Measurements from ENCODE around the gene HDX. TPM values are rescaled to one million over a fixed set of nuclear protein-coding genes. Genes with fewer than 3 reads are reported as not detected.

Gene HDX
- total and polyA plus RNA-seq, 5 donors from 2014 or later: 0.10 to 1.5 (median 0.60) TPM

DNA sequence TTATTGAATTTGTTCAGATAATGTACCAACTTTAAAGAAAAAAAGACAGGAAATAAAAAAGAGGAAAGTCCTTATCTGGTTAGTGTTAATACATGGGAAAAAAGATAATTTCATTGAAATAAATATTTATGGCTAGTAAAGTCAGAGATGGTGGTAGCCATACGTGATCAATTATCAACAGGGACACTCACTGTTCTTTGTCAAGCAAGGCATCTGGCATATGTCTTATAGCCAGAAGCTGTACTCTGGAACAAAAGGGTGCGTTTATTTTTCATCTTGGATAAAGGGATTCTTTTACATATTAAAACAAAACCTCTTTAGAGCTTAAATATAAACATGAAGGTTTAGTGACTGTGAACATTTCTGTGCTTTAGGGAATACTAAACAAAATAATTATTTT lies 26.7 kb downstream of the HDX start:
- Histone ChIP-seq H3K36me3 (ENCODE audit: control insufficient read depth, insufficient read depth, low read length) (no peaks in the 10 kb centered on the region), H3K9me3 (ENCODE audit: control insufficient read depth in 2 of 2, low read length in 2 of 2) (no peaks in the 10 kb centered on the region), H3K27me3 (ENCODE audit: control insufficient read depth, insufficient read depth, low read length) (no peaks in the 10 kb centered on the region), H3K27ac (ENCODE audit: insufficient read depth, low read length, poor library complexity, severe bottlenecking) (no peak overlapping the region), H3K4me3 (ENCODE audit: low read depth, low read length) (no peak overlapping the region), H3K4me1 (ENCODE audit: control insufficient read depth, insufficient read depth, low read length, poor library complexity, severe bottlenecking) (no peaks in the 10 kb centered on the region)
- no peaks in the 10 kb centered on the region for H3K36me3 Mint-ChIP-seq
- no peak overlapping the region for H3K4me3 Mint-ChIP-seq
- ATAC-seq (ENCODE audit: low read depth in 2 of 2) (no peak), DNase-seq (no peak)
- no peaks in the 10 kb centered on the region for H3K27me3 Mint-ChIP-seq
- no peak overlapping the region for H3K27ac Mint-ChIP-seq
- H3K4me1 Mint-ChIP-seq: no peaks in the 10 kb centered on the region
- H3K9me3 Mint-ChIP-seq: no peaks in the 10 kb centered on the region

DNA sequence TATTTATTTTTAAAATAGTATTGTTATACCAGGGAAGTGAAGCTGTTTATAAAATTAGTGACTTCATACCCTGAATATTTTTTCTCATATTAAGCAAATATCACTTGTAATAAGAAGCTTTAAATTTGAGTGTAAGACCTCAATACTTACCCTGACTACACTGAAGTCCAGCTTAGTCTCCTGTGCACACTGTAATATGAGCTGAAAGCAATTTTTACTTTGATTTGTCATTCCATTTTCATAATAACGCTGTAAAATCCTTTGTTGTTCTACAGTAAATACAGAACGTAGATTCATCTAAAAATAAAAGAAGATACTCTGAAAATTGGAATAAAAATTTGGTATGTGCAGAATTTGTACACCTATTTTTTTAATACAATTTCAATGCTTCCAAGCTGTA lies 27.2 kb downstream of the HDX start:
- no peaks in the 10 kb centered on the region for H3K27me3 Mint-ChIP-seq
- H3K4me3 Mint-ChIP-seq: no peak overlapping the region
- no peak overlapping the region for H3K27ac ChIP-seq (ENCODE audit: insufficient read depth, low read length, poor library complexity, severe bottlenecking)
- no peaks in the 10 kb centered on the region for H3K36me3 Mint-ChIP-seq
- no peaks in the 10 kb centered on the region for H3K4me1 ChIP-seq (ENCODE audit: control insufficient read depth, insufficient read depth, low read length, poor library complexity, severe bottlenecking)
- H3K4me3 ChIP-seq (ENCODE audit: low read depth, low read length): no peak overlapping the region
- DNase-seq (no peak), ATAC-seq (ENCODE audit: low read depth in 2 of 2) (no peak)
- no peaks in the 10 kb centered on the region for H3K4me1 Mint-ChIP-seq
- H3K27me3 ChIP-seq (ENCODE audit: control insufficient read depth, insufficient read depth, low read length): no peaks in the 10 kb centered on the region
- H3K27ac Mint-ChIP-seq: no peak overlapping the region
- no peaks in the 10 kb centered on the region for H3K36me3 ChIP-seq (ENCODE audit: control insufficient read depth, insufficient read depth, low read length)
- H3K9me3 Mint-ChIP-seq: no peaks in the 10 kb centered on the region
- no peaks in the 10 kb centered on the region for H3K9me3 ChIP-seq (ENCODE audit: control insufficient read depth in 2 of 2, low read length in 2 of 2)

DNA sequence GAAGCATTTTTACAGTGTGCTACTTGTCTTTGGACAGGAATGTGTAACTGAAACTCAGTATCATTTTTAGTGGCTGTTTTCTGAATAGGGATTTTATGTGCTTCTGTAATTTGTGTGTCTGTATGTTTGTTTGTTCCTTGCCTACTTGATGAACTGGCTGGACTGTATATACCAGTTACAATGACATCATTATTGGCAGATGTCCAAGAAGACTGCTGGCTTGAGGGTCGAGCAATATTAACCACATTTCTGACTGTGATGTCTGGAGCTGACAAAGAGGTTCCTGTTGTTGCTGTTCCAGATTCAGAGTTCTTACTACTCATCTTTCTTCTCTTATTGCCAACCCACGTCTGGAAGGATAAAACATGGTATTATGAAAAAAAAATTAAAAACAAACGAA lies 33.0 kb downstream of the HDX start:
- Histone ChIP-seq H3K27me3 (ENCODE audit: control insufficient read depth, insufficient read depth, low read length) (no peaks in the 10 kb centered on the region), H3K4me3 (ENCODE audit: low read depth, low read length) (no peak overlapping the region), H3K27ac (ENCODE audit: insufficient read depth, low read length, poor library complexity, severe bottlenecking) (no peak overlapping the region), H3K36me3 (ENCODE audit: control insufficient read depth, insufficient read depth, low read length) (no peaks in the 10 kb centered on the region), H3K9me3 (ENCODE audit: control insufficient read depth in 2 of 2, low read length in 2 of 2) (no peaks in the 10 kb centered on the region), H3K4me1 (ENCODE audit: control insufficient read depth, insufficient read depth, low read length, poor library complexity, severe bottlenecking) (no peaks in the 10 kb centered on the region)
- DNase-seq: no peak
- Mint-ChIP-seq H3K27me3 (no peaks in the 10 kb centered on the region), H3K4me1 (no peaks in the 10 kb centered on the region), H3K36me3 (no peaks in the 10 kb centered on the region), H3K4me3 (no peak overlapping the region), H3K9me3 (peaks cover 0 to under 1% (median 0%) of the 10 kb centered on the region in 7 donors), H3K27ac (no peak overlapping the region)
- no peak for ATAC-seq (ENCODE audit: low read depth in 2 of 2)

DNA sequence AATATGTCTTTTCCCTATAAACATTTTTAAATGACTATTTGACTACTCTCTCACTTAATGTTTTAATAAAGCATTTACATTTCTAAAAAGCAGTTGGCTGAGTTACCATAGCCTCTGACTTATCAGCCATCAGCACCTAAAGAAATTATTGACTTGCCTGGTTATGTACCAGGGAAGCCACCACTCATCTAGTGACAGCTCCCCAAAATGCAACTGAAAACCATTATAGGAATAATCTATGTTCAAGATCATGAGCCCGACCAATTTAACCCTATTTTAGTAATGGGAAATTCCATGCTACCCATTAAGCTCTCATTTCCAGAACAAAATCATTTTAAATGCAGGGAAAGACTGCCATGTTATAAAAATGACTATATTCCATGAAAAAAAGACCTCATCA lies 34.4 kb downstream of the HDX start:
- Mint-ChIP-seq H3K9me3 (peaks cover 0 to 5% (median 0%) of the 10 kb centered on the region in 7 donors), H3K4me3 (no peak overlapping the region), H3K27ac (no peak overlapping the region), H3K27me3 (no peaks in the 10 kb centered on the region), H3K4me1 (no peaks in the 10 kb centered on the region), H3K36me3 (no peaks in the 10 kb centered on the region)
- no peak overlapping the region for H3K27ac ChIP-seq (ENCODE audit: insufficient read depth, low read length, poor library complexity, severe bottlenecking)
- no peaks in the 10 kb centered on the region for H3K27me3 ChIP-seq (ENCODE audit: control insufficient read depth, insufficient read depth, low read length)
- DNase-seq (no peak), ATAC-seq (ENCODE audit: low read depth in 2 of 2) (no peak)
- H3K4me1 ChIP-seq (ENCODE audit: control insufficient read depth, insufficient read depth, low read length, poor library complexity, severe bottlenecking): no peaks in the 10 kb centered on the region
- no peak overlapping the region for H3K4me3 ChIP-seq (ENCODE audit: low read depth, low read length)
- H3K9me3 ChIP-seq (ENCODE audit: control insufficient read depth in 2 of 2, low read length in 2 of 2): no peaks in the 10 kb centered on the region
- no peaks in the 10 kb centered on the region for H3K36me3 ChIP-seq (ENCODE audit: control insufficient read depth, insufficient read depth, low read length)

DNA sequence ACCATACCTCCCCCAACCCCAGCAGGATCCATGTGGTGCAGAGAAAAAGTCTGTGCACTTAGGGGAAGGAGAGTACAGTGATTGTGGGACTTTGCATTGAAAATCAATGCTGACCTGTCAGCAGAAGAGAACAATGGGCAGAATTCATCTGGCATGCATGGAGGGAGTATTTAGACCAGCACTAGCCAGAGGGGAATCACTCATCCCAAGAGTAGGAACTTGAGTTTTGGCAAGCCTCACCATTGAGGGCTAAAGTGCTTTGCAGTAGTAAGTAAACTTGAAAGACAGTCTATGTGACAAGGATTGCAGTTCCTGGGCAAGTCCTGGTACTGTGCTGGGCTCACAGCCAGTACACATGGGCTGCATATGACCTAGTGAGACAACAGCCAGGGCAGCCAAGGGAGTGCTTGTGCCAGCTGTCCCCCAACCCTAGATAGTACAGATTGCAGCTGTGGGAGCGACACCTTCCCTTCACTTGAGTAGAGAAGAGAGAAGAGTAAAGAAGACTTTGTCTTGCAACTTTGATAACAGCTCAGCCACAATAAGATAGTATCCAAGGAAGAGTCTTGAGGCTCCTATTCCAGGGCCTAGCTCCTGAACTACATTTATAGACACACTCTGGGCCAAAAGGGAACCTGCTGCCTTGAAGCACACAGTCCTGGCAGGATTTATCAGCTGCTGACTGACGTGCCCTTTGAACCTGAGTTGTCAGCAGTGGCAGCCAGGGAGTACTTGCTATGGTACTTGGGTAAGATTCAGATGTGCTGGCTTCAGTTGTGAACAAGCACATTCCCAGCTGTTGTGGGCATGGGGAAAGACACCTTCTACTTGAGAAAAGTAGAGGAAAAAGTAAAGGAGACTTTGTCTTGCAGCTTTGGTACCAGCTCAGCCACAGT lies 48.7 kb downstream of the HDX start:
- Mint-ChIP-seq H3K27me3 (no peaks in the 10 kb centered on the region), H3K4me1 (no peaks in the 10 kb centered on the region), H3K36me3 (no peaks in the 10 kb centered on the region), H3K27ac (no peak overlapping the region), H3K4me3 (no peak overlapping the region), H3K9me3 (peaks cover 0 to 12% (median 4%) of the 10 kb centered on the region in 7 donors)
- DNase-seq (no peak), ATAC-seq (ENCODE audit: low read depth in 2 of 2) (no peak)
- H3K9me3 ChIP-seq (ENCODE audit: control insufficient read depth in 2 of 2, low read length in 2 of 2): no peaks in the 10 kb centered on the region
- no peak overlapping the region for H3K27ac ChIP-seq (ENCODE audit: insufficient read depth, low read length, poor library complexity, severe bottlenecking)
- H3K27me3 ChIP-seq (ENCODE audit: control insufficient read depth, insufficient read depth, low read length): no peaks in the 10 kb centered on the region
- H3K4me1 ChIP-seq (ENCODE audit: control insufficient read depth, insufficient read depth, low read length, poor library complexity, severe bottlenecking): no peaks in the 10 kb centered on the region
- no peak overlapping the region for H3K4me3 ChIP-seq (ENCODE audit: low read depth, low read length)
- no peaks in the 10 kb centered on the region for H3K36me3 ChIP-seq (ENCODE audit: control insufficient read depth, insufficient read depth, low read length)

DNA sequence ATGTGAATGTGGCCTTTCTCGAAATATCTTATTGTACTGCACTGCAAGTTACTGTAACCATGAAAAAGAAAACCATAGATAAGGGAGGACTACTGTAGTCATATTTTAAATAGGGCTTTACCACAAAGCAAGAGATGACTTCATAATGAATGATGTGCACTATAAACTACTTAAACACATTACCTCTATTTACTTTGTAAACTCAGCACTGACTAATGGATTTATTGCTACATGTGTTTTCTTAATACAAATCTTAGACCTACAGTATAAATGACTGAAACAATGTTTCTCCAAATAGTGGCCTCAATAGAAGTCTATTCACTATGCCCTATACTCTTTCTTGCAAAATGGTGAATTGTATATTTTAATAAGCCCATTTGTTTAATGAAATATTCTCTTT lies 61.1 kb downstream of the HDX start:
- no peaks in the 10 kb centered on the region for H3K36me3 ChIP-seq (ENCODE audit: control insufficient read depth, insufficient read depth, low read length)
- Mint-ChIP-seq H3K36me3 (no peaks in the 10 kb centered on the region), H3K4me1 (no peaks in the 10 kb centered on the region), H3K27ac (no peak overlapping the region), H3K9me3 (peaks cover 0 to 11% (median 3%) of the 10 kb centered on the region in 7 donors), H3K27me3 (no peaks in the 10 kb centered on the region), H3K4me3 (no peak overlapping the region)
- H3K27ac ChIP-seq (ENCODE audit: insufficient read depth, low read length, poor library complexity, severe bottlenecking): no peak overlapping the region
- no peaks in the 10 kb centered on the region for H3K27me3 ChIP-seq (ENCODE audit: control insufficient read depth, insufficient read depth, low read length)
- DNase-seq (no peak), ATAC-seq (ENCODE audit: low read depth in 2 of 2) (no peak)
- peaks cover 5% of the 10 kb centered on the region in 2 experiments for H3K9me3 ChIP-seq (ENCODE audit: control insufficient read depth in 2 of 2, low read length in 2 of 2)
- no peaks in the 10 kb centered on the region for H3K4me1 ChIP-seq (ENCODE audit: control insufficient read depth, insufficient read depth, low read length, poor library complexity, severe bottlenecking)
- H3K4me3 ChIP-seq (ENCODE audit: low read depth, low read length): no peak overlapping the region

DNA sequence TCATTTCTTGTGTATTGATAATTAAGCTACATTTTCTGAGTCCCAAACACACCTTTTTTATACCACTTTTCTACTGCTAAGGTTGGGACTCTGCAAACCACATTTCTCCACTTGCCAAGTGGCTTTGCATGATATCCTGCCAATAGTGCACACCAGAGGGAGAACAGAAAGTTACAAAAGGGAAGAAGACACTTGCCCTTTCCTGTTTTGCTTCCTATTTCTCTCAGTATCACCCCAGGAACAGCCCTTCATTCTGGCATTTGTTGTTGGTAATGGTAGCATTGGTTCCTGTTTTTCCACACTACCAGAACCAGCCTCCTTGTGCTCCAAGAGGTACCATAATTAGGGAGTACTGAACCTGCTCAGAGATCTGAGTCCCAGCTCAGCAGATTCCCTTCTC lies 87.1 kb downstream of the HDX start:
- H3K36me3 Mint-ChIP-seq: no peaks in the 10 kb centered on the region
- H3K4me1 Mint-ChIP-seq: no peaks in the 10 kb centered on the region
- no peak overlapping the region for H3K27ac Mint-ChIP-seq
- H3K27me3 ChIP-seq (ENCODE audit: control insufficient read depth, insufficient read depth, low read length): no peaks in the 10 kb centered on the region
- H3K4me3 ChIP-seq (ENCODE audit: low read depth, low read length): no peak overlapping the region
- no peaks in the 10 kb centered on the region for H3K36me3 ChIP-seq (ENCODE audit: control insufficient read depth, insufficient read depth, low read length)
- H3K9me3 ChIP-seq (ENCODE audit: control insufficient read depth in 2 of 2, low read length in 2 of 2): peaks cover 0 to 4% of the 10 kb centered on the region in 2 experiments
- no peak overlapping the region for H3K27ac ChIP-seq (ENCODE audit: insufficient read depth, low read length, poor library complexity, severe bottlenecking)
- peaks cover 0 to 12% (median 2%) of the 10 kb centered on the region in 7 donors for H3K9me3 Mint-ChIP-seq
- H3K27me3 Mint-ChIP-seq: no peaks in the 10 kb centered on the region
- DNase-seq (no peak), ATAC-seq (ENCODE audit: low read depth in 2 of 2) (no peak)
- no peaks in the 10 kb centered on the region for H3K4me1 ChIP-seq (ENCODE audit: control insufficient read depth, insufficient read depth, low read length, poor library complexity, severe bottlenecking)
- H3K4me3 Mint-ChIP-seq: no peak overlapping the region

DNA sequence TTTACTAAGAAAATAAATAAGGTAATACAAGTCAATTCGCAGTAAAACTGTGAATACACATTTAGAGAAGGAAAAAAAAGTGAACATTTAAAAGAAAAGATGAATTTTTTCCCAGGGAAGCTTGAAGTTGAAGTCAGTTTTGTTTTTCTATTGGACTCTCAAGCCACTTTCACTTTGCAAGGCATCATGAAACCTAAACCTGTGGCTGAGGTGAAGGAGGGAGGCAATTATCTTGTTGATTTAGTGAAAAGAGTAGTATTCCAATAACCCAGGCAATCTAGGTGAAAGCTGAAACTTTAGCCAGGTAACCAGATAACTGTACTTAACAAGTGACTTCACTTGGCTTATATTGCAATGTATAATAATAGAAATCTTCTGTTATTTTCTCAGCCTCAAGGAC lies 138.6 kb downstream of the HDX start:
- Mint-ChIP-seq H3K4me3 (no peak overlapping the region), H3K9me3 (peaks cover 0 to 4% (median 0%) of the 10 kb centered on the region in 7 donors), H3K4me1 (no peaks in the 10 kb centered on the region), H3K27me3 (no peaks in the 10 kb centered on the region), H3K27ac (no peak overlapping the region), H3K36me3 (no peaks in the 10 kb centered on the region)
- Histone ChIP-seq H3K4me1 (ENCODE audit: control insufficient read depth, insufficient read depth, low read length, poor library complexity, severe bottlenecking) (no peaks in the 10 kb centered on the region), H3K36me3 (ENCODE audit: control insufficient read depth, insufficient read depth, low read length) (no peaks in the 10 kb centered on the region), H3K27ac (ENCODE audit: insufficient read depth, low read length, poor library complexity, severe bottlenecking) (no peak overlapping the region), H3K4me3 (ENCODE audit: low read depth, low read length) (no peak overlapping the region), H3K9me3 (ENCODE audit: control insufficient read depth in 2 of 2, low read length in 2 of 2) (no peaks in the 10 kb centered on the region), H3K27me3 (ENCODE audit: control insufficient read depth, insufficient read depth, low read length) (no peaks in the 10 kb centered on the region)
- DNase-seq (no peak), ATAC-seq (ENCODE audit: low read depth in 2 of 2) (no peak)

Measured in CD4-positive, CD25-positive, alpha-beta regulatory T cell (primary cell).